ENCODE results near the gene ATP2C2. TPM values are rescaled to one million over a fixed set of nuclear protein-coding genes. Genes with fewer than 3 reads are reported as not detected.

The ATP2C2 gene
- total RNA-seq, 1 experiment from 2014 or later: not detected

GRCh38 chr16:84498859-84499620 is 130.7 kb downstream of the ATP2C2 start:
- no peak for DNase-seq (ENCODE audit: low spot score)
- in situ Hi-C loops (cut with HindIII; ENCODE audit: low sequenced_read_pairs): no loop called here

GRCh38 chr16:84499638-84500037 is 131.3 kb downstream of the ATP2C2 start:
- in situ Hi-C loops (cut with HindIII; ENCODE audit: low sequenced_read_pairs): no loop called here

GRCh38 chr16:84500531-84500930 is 132.2 kb downstream of the ATP2C2 start:
- DNase-seq (ENCODE audit: low spot score): no peak
- in situ Hi-C loops (cut with HindIII; ENCODE audit: low sequenced_read_pairs): no loop called here

More at GRCh38 chr16:84499638-84500037, 131.3 kb downstream of the ATP2C2 start:
- DNase-seq (ENCODE audit: low spot score): no peak

GRCh38 chr16:84501077-84501735 is 132.9 kb downstream of the ATP2C2 start:
- in situ Hi-C loops (cut with HindIII; ENCODE audit: low sequenced_read_pairs): no loop called here
- DNase-seq (ENCODE audit: low spot score): no peak

- no peak for DNase-seq (ENCODE audit: low spot score)
- in situ Hi-C loops (cut with HindIII; ENCODE audit: low sequenced_read_pairs): no loop called here
Observed at GRCh38 chr16:84502075-84502474, 133.7 kb downstream of the ATP2C2 start.

GRCh38 chr16:84502581-84502980 is 134.2 kb downstream of the ATP2C2 start:
- in situ Hi-C loops (cut with HindIII; ENCODE audit: low sequenced_read_pairs): no loop called here
- DNase-seq (ENCODE audit: low spot score): no peak

GRCh38 chr16:84503751-84504395 is 135.5 kb downstream of the ATP2C2 start:
- in situ Hi-C loops (cut with HindIII; ENCODE audit: low sequenced_read_pairs): no loop called here
- DNase-seq (ENCODE audit: low spot score): peak; percentile 35

- in situ Hi-C loops (cut with HindIII; ENCODE audit: low sequenced_read_pairs): no loop called here
- peak; percentile 99 for DNase-seq (ENCODE audit: low spot score)
Observed at GRCh38 chr16:84504420-84505248, 136.3 kb downstream of the ATP2C2 start, which contains the start of gene MEAK7. Gene MEAK7, minus strand, starts transcription at chr16:84504659. Its CDS starts 6,573 bp downstream, at chr16:84498086.

GRCh38 chr16:84505249-84506187 is 137.2 kb downstream of the ATP2C2 start:
- in situ Hi-C loops (cut with HindIII; ENCODE audit: low sequenced_read_pairs): no loop called here
- no peak for DNase-seq (ENCODE audit: low spot score)

GRCh38 chr16:84507011-84507982 is 139.0 kb downstream of the ATP2C2 start:
- in situ Hi-C loops (cut with HindIII; ENCODE audit: low sequenced_read_pairs): no loop called here

GRCh38 chr16:84508502-84508901 is 140.2 kb downstream of the ATP2C2 start:
- in situ Hi-C loops (cut with HindIII; ENCODE audit: low sequenced_read_pairs): no loop called here

More at GRCh38 chr16:84507011-84507982, 139.0 kb downstream of the ATP2C2 start:
- peak; percentile 48 for DNase-seq (ENCODE audit: low spot score)

GRCh38 chr16:84509032-84509950 is 141.0 kb downstream of the ATP2C2 start:
- DNase-seq (ENCODE audit: low spot score): no peak
- in situ Hi-C loops (cut with HindIII; ENCODE audit: low sequenced_read_pairs): no loop called here

More at GRCh38 chr16:84508502-84508901, 140.2 kb downstream of the ATP2C2 start:
- DNase-seq (ENCODE audit: low spot score): no peak

- DNase-seq (ENCODE audit: low spot score): peak; percentile 92
- in situ Hi-C loops (cut with HindIII; ENCODE audit: low sequenced_read_pairs): no loop called here
Observed at GRCh38 chr16:84511180-84511800, 143.0 kb downstream of the ATP2C2 start.

GRCh38 chr16:84511831-84512230 is 143.5 kb downstream of the ATP2C2 start:
- in situ Hi-C loops (cut with HindIII; ENCODE audit: low sequenced_read_pairs): no loop called here
- DNase-seq (ENCODE audit: low spot score): no peak

GRCh38 chr16:84513123-84513522 is 144.8 kb downstream of the ATP2C2 start:
- in situ Hi-C loops (cut with HindIII; ENCODE audit: low sequenced_read_pairs): no loop called here
- no peak for DNase-seq (ENCODE audit: low spot score)

GRCh38 chr16:84513666-84514065 is 145.3 kb downstream of the ATP2C2 start:
- DNase-seq (ENCODE audit: low spot score): no peak
- in situ Hi-C loops (cut with HindIII; ENCODE audit: low sequenced_read_pairs): no loop called here
